Transverse colon (tissue), 3 donors: ENCODE data around the gene RABGGTB.

Experiments
- EP300 ChIP-seq: sonication (generic); formaldehyde crosslinking; IDR thresholded peaks from one replicate; pipeline ENCODE4 v1.6.1; 2017; ENCODE audit warnings: antibody characterized with exemption, low read depth
- POLR2A ChIP-seq: fragments of 450-650 bp; IDR thresholded peaks from one replicate; pipeline ENCODE4 v1.6.1; 2016; ENCODE audit warnings: antibody characterized with exemption, mild to moderate bottlenecking, moderate library complexity
- TF ChIP-seq, protein P1 (sequence below), 5 experiments: fragments of 200-600 bp in 3 of 5; fragments of 450-650 bp in 2 of 5; sonication (generic) in 3 of 5; IDR thresholded peaks; 1 replicate in 2 of 5; 2 replicates in 3 of 5; pipeline ENCODE4 v1.5.1; 2016 to 2017; ENCODE audit warnings: antibody characterized with exemption in 5 of 5, inconsistent platforms in 3 of 5, mild to moderate bottlenecking in 2 of 5, moderate library complexity in 1 of 5

DNA sequence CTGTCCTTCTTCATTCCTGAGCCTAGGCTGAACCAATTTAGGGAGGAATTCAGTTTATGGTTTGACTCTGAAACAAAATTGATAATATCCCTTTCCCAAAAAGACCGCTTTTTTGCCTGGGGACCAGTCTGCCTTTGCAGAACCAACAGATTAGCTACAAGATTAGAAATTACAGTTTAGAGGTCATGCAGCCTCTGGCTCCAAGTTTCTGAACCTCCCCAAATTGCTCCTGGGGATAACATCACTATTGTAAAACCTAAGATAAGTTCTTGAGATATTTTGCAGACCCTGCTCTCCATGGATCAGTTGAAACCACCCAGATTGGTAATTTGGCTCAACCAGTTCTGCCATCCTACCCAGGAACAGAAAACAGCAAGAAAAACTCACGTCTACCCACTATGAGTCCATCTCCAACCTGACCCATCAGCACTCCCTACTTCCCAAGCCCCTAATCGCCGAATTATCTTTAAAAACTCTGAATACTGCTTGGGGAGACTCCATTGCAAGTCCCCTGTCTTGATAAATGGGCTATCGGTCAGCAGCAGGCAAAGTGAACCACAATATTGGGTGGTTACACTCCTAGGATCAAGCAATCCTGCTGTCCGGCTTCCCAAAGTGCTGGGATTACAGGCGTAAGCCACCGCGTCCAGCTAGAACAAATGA is 605 bp upstream of the RABGGTB start:
- TF ChIP-seq, protein P1, sequence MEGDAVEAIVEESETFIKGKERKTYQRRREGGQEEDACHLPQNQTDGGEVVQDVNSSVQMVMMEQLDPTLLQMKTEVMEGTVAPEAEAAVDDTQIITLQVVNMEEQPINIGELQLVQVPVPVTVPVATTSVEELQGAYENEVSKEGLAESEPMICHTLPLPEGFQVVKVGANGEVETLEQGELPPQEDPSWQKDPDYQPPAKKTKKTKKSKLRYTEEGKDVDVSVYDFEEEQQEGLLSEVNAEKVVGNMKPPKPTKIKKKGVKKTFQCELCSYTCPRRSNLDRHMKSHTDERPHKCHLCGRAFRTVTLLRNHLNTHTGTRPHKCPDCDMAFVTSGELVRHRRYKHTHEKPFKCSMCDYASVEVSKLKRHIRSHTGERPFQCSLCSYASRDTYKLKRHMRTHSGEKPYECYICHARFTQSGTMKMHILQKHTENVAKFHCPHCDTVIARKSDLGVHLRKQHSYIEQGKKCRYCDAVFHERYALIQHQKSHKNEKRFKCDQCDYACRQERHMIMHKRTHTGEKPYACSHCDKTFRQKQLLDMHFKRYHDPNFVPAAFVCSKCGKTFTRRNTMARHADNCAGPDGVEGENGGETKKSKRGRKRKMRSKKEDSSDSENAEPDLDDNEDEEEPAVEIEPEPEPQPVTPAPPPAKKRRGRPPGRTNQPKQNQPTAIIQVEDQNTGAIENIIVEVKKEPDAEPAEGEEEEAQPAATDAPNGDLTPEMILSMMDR (IDR thresholded peaks at IDR 0.05): no peak
- TF ChIP-seq POLR2A (no peak), EP300 (no peak)
